SHP77 (cell line): Measurements from ENCODE around the gene ZMAT5.

Experiments used
- DNase-seq, 2 experiments: peaks; one replicate each; lab custom pipeline; 2025; lab: John Stamatoyannopoulos, UW

The ZMAT5 gene

GRCh38 chr22:29753808-29754657 is 12.8 kb downstream of the ZMAT5 start:
- DNase-seq, result no peak

GRCh38 chr22:29751669-29752068 is 15.1 kb downstream of the ZMAT5 start:
- DNase-seq, result no peak

GRCh38 chr22:29750559-29751538 is 16.0 kb downstream of the ZMAT5 start:
- no peak for DNase-seq

GRCh38 chr22:29750029-29750428 is 16.8 kb downstream of the ZMAT5 start:
- no peak for DNase-seq

- DNase-seq, result no peak
These were observed 18.4 kb downstream of the ZMAT5 start for GRCh38 chr22:29748248-29748893.

GRCh38 chr22:29747832-29748231 is 19.0 kb downstream of the ZMAT5 start:
- DNase-seq, result no peak

GRCh38 chr22:29744902-29745301 is 21.9 kb downstream of the ZMAT5 start:
- peak; percentile 37 to 71 for DNase-seq

GRCh38 chr22:29742326-29742725 is 24.5 kb downstream of the ZMAT5 start:
- DNase-seq, result no peak

GRCh38 chr22:29741926-29742325 is 24.9 kb downstream of the ZMAT5 start:
- no peak for DNase-seq

GRCh38 chr22:29740216-29740615 is 26.6 kb downstream of the ZMAT5 start:
- DNase-seq, result no peak

GRCh38 chr22:29739346-29739875 is 27.4 kb downstream of the ZMAT5 start:
- no peak for DNase-seq

- no peak for DNase-seq
These were observed 28.5 kb downstream of the ZMAT5 start for GRCh38 chr22:29738118-29738815.

- no peak for DNase-seq
These were observed 29.3 kb downstream of the ZMAT5 start for GRCh38 chr22:29737251-29738117.

GRCh38 chr22:29735416-29735815 is 31.4 kb downstream of the ZMAT5 start:
- no peak for DNase-seq

GRCh38 chr22:29734838-29735237 is 32.0 kb downstream of the ZMAT5 start:
- DNase-seq, result no peak

GRCh38 chr22:29734406-29734805 is 32.4 kb downstream of the ZMAT5 start:
- DNase-seq, result no peak

- peak; percentile 77 to 78 for DNase-seq
These were observed 33.2 kb downstream of the ZMAT5 start for GRCh38 chr22:29733362-29734201.

GRCh38 chr22:29732883-29733282 is 33.9 kb downstream of the ZMAT5 start:
- no peak for DNase-seq

- no peak for DNase-seq
These were observed 35.6 kb downstream of the ZMAT5 start for GRCh38 chr22:29731058-29731850.
